ENCODE results near the gene CYP4F22. TPM values are rescaled to one million over a fixed set of nuclear protein-coding genes. Genes with fewer than 3 reads are reported as not detected.

The CYP4F22 gene
- total and polyA plus RNA-seq, 10 of the 15 experiments (the other 5 are each of a cell fraction or from before 2014, with no cell fraction given) = not detected

DNA sequence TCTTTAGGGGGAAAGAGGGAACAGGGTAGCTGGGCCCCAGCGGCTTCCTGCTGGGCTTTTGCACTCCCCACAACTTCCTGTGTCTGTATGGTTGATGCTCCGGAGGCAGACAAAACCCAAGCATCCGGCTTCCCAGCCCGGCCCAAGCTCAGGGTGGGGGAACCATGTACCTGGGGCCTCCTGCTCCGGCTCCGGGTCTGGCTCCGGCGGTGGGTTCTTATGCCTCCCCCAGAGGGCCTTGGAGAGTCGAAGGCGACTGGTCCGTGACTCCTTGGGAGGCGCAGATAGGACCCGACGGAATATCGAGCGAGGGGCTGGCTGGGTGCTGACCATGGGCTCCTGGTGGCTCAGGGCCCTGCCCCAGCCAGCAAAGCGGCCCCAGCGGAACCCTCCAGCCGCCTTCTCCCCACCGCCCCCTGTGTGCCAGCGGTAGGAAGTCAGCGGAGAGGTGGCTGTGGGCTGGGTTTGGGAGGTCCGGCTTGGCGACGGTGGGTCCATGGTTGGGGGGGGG is 44.4 kb upstream of the CYP4F22 start:
- peak overlapping the region; percentile 80 for H3K27ac ChIP-seq (ENCODE audit: control insufficient read depth, insufficient read depth)
- peak overlapping the region; percentile 70 for H2AFZ ChIP-seq (ENCODE audit: control insufficient read depth, low read depth, low read length)
- RAD21 ChIA-PET (ENCODE audit: unreplicated experiment) = interaction anchor here (0.6 to 2.3 kb wide), 5 partner anchors 14 to 287 kb away, joined by 3 to 10 read pairs (median 5); partner anchors contain the start of genes AKAP8, AKAP8L and WIZ
- H3K36me3 ChIP-seq (ENCODE audit: control insufficient read depth in 2 of 2, insufficient read depth in 2 of 2, low read length in 1 of 2) = peaks cover 7 to 17% of the 10 kb centered on the region in 2 experiments
- no peaks in the 10 kb centered on the region for H3K27me3 ChIP-seq (replicated peaks in 1 of 2; ENCODE audit: control insufficient read depth in 2 of 2, insufficient read depth in 2 of 2, low read length in 1 of 2)
- SMC1A ChIA-PET (ENCODE audit: uncharacterized antibody, unreplicated experiment) = interaction anchor here (0.5 to 6.0 kb wide), 4 partner anchors 15 to 92 kb away, joined by 3 to 26 read pairs (median 4); partner anchors contain the start of genes AKAP8L and PGLYRP2
- H3K9ac ChIP-seq (ENCODE audit: control insufficient read depth, insufficient read depth, low read length) = peak overlapping the region; percentile 69
- in situ Hi-C loops (cut with MboI) (no loop called here), intact Hi-C loops (cut with micrococcal nuclease; ENCODE audit: unreplicated experiment) (loop anchor here (5.0 to 10.0 kb wide), 2 partner anchors 49 to 87 kb away; partner anchors contain the start of genes AKAP8 and AKAP8L)
- H3K4me3 ChIP-seq = peak overlapping the region; percentile 93
- H3K4me2 ChIP-seq (ENCODE audit: control insufficient read depth, insufficient read depth) = peak overlapping the region; percentile 92
- BruUV-seq (replicated peaks) = TSS peak; percentile 67
- no peak for FAIRE-seq
- peaks cover 22% of the 10 kb centered on the region for H3K4me1 ChIP-seq (ENCODE audit: control insufficient read depth, insufficient read depth, low read length)
- peaks cover 20% of the 10 kb centered on the region for H3K79me2 ChIP-seq (ENCODE audit: control insufficient read depth, insufficient read depth, low read length)
- POLR2A ChIA-PET = interaction anchor here (0.7 to 1.6 kb wide), 4 partner anchors 12 to 85 kb away, joined by 3 to 10 read pairs (median 5); partner anchors contain the start of gene AKAP8L
- DNase-seq (ENCODE audit: low read depth, low spot score) = no peak
- ATAC-seq = peak; percentile 78
- CTCF ChIA-PET = interaction anchor here (0.6 to 1.6 kb wide), 5 partner anchors 9 to 1046 kb away, joined by 3 to 9 read pairs (median 4); partner anchors contain the start of gene AKAP8L
- H3K9me3 ChIP-seq (replicated peaks; ENCODE audit: control insufficient read depth, insufficient read depth, low read length) = no peaks in the 10 kb centered on the region
- WGBS (ENCODE audit: insufficient coverage, insufficient replicate concordance, low lambda C conversion rate, missing lambda C conversion rate) = under 1% methylated on average over 18 of the region's 25 CpGs
- H4K20me1 ChIP-seq (ENCODE audit: control insufficient read depth, insufficient read depth) = no peaks in the 10 kb centered on the region; the same call in 1 of the 2 replicates
- TF ChIP-seq, protein P1, sequence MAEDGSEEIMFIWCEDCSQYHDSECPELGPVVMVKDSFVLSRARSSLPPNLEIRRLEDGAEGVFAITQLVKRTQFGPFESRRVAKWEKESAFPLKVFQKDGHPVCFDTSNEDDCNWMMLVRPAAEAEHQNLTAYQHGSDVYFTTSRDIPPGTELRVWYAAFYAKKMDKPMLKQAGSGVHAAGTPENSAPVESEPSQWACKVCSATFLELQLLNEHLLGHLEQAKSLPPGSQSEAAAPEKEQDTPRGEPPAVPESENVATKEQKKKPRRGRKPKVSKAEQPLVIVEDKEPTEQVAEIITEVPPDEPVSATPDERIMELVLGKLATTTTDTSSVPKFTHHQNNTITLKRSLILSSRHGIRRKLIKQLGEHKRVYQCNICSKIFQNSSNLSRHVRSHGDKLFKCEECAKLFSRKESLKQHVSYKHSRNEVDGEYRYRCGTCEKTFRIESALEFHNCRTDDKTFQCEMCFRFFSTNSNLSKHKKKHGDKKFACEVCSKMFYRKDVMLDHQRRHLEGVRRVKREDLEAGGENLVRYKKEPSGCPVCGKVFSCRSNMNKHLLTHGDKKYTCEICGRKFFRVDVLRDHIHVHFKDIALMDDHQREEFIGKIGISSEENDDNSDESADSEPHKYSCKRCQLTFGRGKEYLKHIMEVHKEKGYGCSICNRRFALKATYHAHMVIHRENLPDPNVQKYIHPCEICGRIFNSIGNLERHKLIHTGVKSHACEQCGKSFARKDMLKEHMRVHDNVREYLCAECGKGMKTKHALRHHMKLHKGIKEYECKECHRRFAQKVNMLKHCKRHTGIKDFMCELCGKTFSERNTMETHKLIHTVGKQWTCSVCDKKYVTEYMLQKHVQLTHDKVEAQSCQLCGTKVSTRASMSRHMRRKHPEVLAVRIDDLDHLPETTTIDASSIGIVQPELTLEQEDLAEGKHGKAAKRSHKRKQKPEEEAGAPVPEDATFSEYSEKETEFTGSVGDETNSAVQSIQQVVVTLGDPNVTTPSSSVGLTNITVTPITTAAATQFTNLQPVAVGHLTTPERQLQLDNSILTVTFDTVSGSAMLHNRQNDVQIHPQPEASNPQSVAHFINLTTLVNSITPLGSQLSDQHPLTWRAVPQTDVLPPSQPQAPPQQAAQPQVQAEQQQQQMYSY (CRISPR knock-in tag; IDR thresholded peaks at IDR 0.05) = no peak
- TF ChIP-seq ZNF207 (IDR thresholded peaks at IDR 0.05; ENCODE audit: borderline replicate concordance) (peak; percentile 60; the same call in 1 of the 2 replicates), ZNF217 (IDR thresholded peaks at IDR 0.05) (no peak), CREM (IDR thresholded peaks at IDR 0.05; ENCODE audit: low read depth) (peak; percentile 56), POLR2A (IDR thresholded peaks at IDR 0.05; ENCODE audit: low read depth, low read length) (peak; percentile 79), IKZF1 (conservative IDR thresholded peaks at IDR 0.05) (peak; percentile 70), MTA2 (IDR thresholded peaks at IDR 0.05; ENCODE audit: low read depth) (no peak), GABPA (IDR thresholded peaks at IDR 0.05; ENCODE audit: low read depth) (peak; percentile 91), IKZF2 (IDR thresholded peaks at IDR 0.05) (peak; percentile 49 to 54; a peak in 3 of 4 replicates), STAT1 (conservative IDR thresholded peaks at IDR 0.05) (no peak), YBX1 (IDR thresholded peaks at IDR 0.05) (no peak), ETV6 (conservative IDR thresholded peaks at IDR 0.05 in 1 of 2, IDR thresholded peaks at IDR 0.05 in 1 of 2; ENCODE audit: borderline replicate concordance in 1 of 2, low read depth in 1 of 2) (peak in 1 of 2 experiments; percentile 74; a peak in 2 of 4 replicates), POLR2AphosphoS2 (IDR thresholded peaks at IDR 0.05; ENCODE audit: low read depth, low read length) (0 out of 2 replicates have a peak, but pooled peaks have one; percentile 27), PAX5 (IDR thresholded peaks at IDR 0.05; ENCODE audit: borderline replicate concordance, low read depth, low read length) (no peak; the same call in 1 of the 2 replicates), POU2F2 (IDR thresholded peaks at IDR 0.05; ENCODE audit: borderline replicate concordance, low read depth, low read length) (peak; percentile 53; the same call in 1 of the 3 replicates), SPI1 (IDR thresholded peaks at IDR 0.05; ENCODE audit: borderline replicate concordance, insufficient read depth, low read depth, low read length) (peak; percentile 44; the same call in 1 of the 2 replicates)
- TF ChIP-seq, protein P2, sequence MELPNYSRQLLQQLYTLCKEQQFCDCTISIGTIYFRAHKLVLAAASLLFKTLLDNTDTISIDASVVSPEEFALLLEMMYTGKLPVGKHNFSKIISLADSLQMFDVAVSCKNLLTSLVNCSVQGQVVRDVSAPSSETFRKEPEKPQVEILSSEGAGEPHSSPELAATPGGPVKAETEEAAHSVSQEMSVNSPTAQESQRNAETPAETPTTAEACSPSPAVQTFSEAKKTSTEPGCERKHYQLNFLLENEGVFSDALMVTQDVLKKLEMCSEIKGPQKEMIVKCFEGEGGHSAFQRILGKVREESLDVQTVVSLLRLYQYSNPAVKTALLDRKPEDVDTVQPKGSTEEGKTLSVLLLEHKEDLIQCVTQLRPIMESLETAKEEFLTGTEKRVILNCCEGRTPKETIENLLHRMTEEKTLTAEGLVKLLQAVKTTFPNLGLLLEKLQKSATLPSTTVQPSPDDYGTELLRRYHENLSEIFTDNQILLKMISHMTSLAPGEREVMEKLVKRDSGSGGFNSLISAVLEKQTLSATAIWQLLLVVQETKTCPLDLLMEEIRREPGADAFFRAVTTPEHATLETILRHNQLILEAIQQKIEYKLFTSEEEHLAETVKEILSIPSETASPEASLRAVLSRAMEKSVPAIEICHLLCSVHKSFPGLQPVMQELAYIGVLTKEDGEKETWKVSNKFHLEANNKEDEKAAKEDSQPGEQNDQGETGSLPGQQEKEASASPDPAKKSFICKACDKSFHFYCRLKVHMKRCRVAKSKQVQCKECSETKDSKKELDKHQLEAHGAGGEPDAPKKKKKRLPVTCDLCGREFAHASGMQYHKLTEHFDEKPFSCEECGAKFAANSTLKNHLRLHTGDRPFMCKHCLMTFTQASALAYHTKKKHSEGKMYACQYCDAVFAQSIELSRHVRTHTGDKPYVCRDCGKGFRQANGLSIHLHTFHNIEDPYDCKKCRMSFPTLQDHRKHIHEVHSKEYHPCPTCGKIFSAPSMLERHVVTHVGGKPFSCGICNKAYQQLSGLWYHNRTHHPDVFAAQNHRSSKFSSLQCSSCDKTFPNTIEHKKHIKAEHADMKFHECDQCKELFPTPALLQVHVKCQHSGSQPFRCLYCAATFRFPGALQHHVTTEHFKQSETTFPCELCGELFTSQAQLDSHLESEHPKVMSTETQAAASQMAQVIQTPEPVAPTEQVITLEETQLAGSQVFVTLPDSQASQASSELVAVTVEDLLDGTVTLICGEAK (IDR thresholded peaks at IDR 0.05; ENCODE audit: borderline replicate concordance) = peak; percentile 93

All from GM12878 (cell line).